ENCODE data around the gene CDADC1. TPM values are rescaled to one million over a fixed set of nuclear protein-coding genes. Genes with fewer than 3 reads are reported as not detected.
A peak's percentile ranks its signal among the peaks of the same experiment; 100 is the strongest.
"Not testable (repeated sequence)": the region's sequence is repeated elsewhere in the genome, so short reads cannot be mapped to it uniquely, and the experiment has no call there.

Gene CDADC1
- total and polyA plus RNA-seq, 5 donors from 2014 or later: 8.7 to 16.7 (median 10.9) TPM

DNA sequence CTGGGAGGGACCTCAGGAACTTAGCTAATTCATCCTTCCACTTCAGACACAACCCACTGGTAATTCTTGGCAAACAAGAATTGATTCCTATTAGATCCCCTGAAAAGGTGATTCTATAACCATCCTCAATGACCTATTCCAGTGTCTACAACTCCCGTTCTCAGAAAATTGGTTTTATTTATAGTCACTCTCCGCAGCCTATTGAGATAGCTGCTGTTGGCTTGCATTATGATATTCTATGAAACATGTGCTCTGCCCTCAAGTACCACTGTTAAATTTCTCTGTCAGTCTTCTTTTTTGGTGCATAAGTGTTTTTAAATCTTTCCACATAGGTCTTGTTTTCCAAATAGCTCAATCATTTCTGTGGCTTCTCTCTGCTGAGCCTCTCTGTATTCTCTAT lies 75.0 kb downstream of the CDADC1 start:
- DNase-seq: no peak
- H3K27ac Mint-ChIP-seq: no peak overlapping the region
- Histone ChIP-seq H3K36me3 (ENCODE audit: control insufficient read depth, insufficient read depth, low read length) (no peaks in the 10 kb centered on the region), H3K27me3 (ENCODE audit: control insufficient read depth, insufficient read depth, low read length) (no peaks in the 10 kb centered on the region), H3K9me3 (ENCODE audit: control insufficient read depth in 2 of 2, low read length in 2 of 2) (no peaks in the 10 kb centered on the region), H3K4me1 (ENCODE audit: control insufficient read depth, insufficient read depth, low read length, poor library complexity, severe bottlenecking) (no peaks in the 10 kb centered on the region), H3K4me3 (ENCODE audit: low read depth, low read length) (no peak overlapping the region), H3K27ac (ENCODE audit: insufficient read depth, low read length, poor library complexity, severe bottlenecking) (no peak overlapping the region)
- peaks cover 7 to 12% (median 8%) of the 10 kb centered on the region in 4 donors for H3K4me1 Mint-ChIP-seq
- H3K27me3 Mint-ChIP-seq: no peaks in the 10 kb centered on the region
- no peaks in the 10 kb centered on the region for H3K9me3 Mint-ChIP-seq
- no peak overlapping the region for H3K4me3 Mint-ChIP-seq
- H3K36me3 Mint-ChIP-seq: peaks cover 14% of the 10 kb centered on the region
- no peak for ATAC-seq (ENCODE audit: low read depth in 2 of 2)

DNA sequence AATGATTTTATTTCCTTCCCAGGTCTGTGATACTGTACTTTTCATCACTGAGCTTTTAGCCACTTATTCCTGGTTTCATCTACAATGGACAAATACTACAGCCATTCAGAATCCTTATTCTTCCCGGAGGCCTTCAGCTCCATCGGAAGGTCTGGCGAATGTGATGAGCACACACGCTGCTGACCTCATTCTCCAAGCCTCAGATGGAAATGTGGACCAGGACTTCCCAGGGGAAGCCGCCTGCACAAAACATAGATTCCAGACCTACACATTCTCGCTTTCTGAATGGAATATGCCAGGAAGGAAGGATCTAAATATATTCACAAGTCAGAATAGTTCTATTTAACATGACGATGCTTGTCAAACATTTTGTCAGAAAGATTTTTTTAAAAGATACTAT lies 75.6 kb downstream of the CDADC1 start:
- Histone ChIP-seq H3K27me3 (ENCODE audit: control insufficient read depth, insufficient read depth, low read length) (no peaks in the 10 kb centered on the region), H3K9me3 (ENCODE audit: control insufficient read depth in 2 of 2, low read length in 2 of 2) (no peaks in the 10 kb centered on the region), H3K36me3 (ENCODE audit: control insufficient read depth, insufficient read depth, low read length) (no peaks in the 10 kb centered on the region), H3K27ac (ENCODE audit: insufficient read depth, low read length, poor library complexity, severe bottlenecking) (no peak overlapping the region), H3K4me1 (ENCODE audit: control insufficient read depth, insufficient read depth, low read length, poor library complexity, severe bottlenecking) (no peaks in the 10 kb centered on the region), H3K4me3 (ENCODE audit: low read depth, low read length) (no peak overlapping the region)
- H3K27ac Mint-ChIP-seq: no peak overlapping the region
- no peaks in the 10 kb centered on the region for H3K27me3 Mint-ChIP-seq
- DNase-seq (no peak), ATAC-seq (ENCODE audit: low read depth in 2 of 2) (no peak)
- no peak overlapping the region for H3K4me3 Mint-ChIP-seq
- H3K9me3 Mint-ChIP-seq: no peaks in the 10 kb centered on the region
- H3K4me1 Mint-ChIP-seq: peaks cover 7 to 12% (median 8%) of the 10 kb centered on the region in 4 donors
- peaks cover 10% of the 10 kb centered on the region for H3K36me3 Mint-ChIP-seq

DNA sequence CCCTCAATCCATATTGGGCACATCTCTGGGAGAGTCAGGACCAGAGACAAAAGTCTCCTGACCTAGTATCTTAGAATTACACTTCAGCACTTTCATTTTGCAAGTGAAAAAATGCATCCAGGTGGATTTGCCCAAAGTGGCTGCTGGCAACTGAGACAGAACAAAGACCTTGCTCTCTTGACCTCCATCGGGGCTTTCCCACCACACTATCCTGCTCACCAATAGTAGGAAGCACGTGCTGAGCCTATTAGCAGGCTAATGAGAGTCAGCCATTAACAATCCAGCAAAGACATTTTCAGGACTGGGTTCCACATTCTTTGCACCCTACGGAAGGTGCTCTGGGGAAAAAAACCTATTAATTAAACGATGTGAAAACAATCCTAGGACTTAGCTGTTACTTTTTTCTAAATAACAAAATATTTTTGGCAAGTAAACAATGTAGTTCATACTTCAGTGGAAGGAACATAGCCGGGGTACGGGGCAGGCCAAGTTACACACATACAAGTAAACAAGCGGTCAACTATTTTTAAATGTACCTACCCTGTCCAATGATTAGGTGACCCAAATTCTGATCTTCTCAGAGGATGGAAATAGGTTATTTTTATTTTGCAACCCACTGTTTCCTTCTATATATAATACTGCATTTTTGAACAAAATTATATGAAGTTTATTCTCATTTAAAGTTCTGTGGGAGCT lies 78.6 kb downstream of the CDADC1 start:
- H3K36me3 ChIP-seq (ENCODE audit: control insufficient read depth, insufficient read depth, low read length): no peaks in the 10 kb centered on the region
- no peak for DNase-seq
- no peak for ATAC-seq (ENCODE audit: low read depth in 2 of 2)
- no peak overlapping the region for H3K27ac ChIP-seq (ENCODE audit: insufficient read depth, low read length, poor library complexity, severe bottlenecking)
- H3K4me1 Mint-ChIP-seq: peaks cover 0 to 3% (median 1%) of the 10 kb centered on the region in 4 donors
- H3K27ac Mint-ChIP-seq: no peak overlapping the region
- H3K36me3 Mint-ChIP-seq: peaks cover 16% of the 10 kb centered on the region
- no peaks in the 10 kb centered on the region for H3K9me3 Mint-ChIP-seq
- H3K27me3 ChIP-seq (ENCODE audit: control insufficient read depth, insufficient read depth, low read length): no peaks in the 10 kb centered on the region
- no peaks in the 10 kb centered on the region for H3K9me3 ChIP-seq (ENCODE audit: control insufficient read depth in 2 of 2, low read length in 2 of 2)
- no peak overlapping the region for H3K4me3 ChIP-seq (ENCODE audit: low read depth, low read length)
- no peak overlapping the region for H3K4me3 Mint-ChIP-seq
- no peaks in the 10 kb centered on the region for H3K4me1 ChIP-seq (ENCODE audit: control insufficient read depth, insufficient read depth, low read length, poor library complexity, severe bottlenecking)
- no peaks in the 10 kb centered on the region for H3K27me3 Mint-ChIP-seq

DNA sequence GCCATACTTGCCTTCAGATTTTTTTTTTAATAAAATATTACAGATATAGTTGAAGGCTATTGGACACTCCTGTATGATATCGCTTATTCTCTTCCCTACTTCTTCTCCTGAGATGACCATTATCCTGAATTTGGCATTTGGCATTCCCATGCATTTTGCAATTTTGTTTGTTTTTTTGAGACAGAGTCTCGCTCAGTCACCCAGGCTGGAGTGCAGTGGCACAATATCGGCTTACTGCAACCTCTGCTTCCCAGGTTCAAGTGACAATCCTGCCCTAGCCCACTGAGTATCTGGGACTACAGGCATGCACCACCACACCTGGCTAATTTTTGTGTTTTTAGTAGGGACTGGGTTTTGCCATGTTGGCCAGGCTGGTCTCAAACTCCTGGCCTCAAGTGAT lies 79.4 kb downstream of the CDADC1 start:
- H3K9me3 ChIP-seq (ENCODE audit: control insufficient read depth in 2 of 2, low read length in 2 of 2); H3K27me3 ChIP-seq (ENCODE audit: control insufficient read depth, insufficient read depth, low read length); H3K4me3 ChIP-seq (ENCODE audit: low read depth, low read length); H3K4me3 Mint-ChIP-seq; DNase-seq; H3K36me3 ChIP-seq (ENCODE audit: control insufficient read depth, insufficient read depth, low read length); H3K27me3 Mint-ChIP-seq; ATAC-seq (ENCODE audit: low read depth in 2 of 2); H3K27ac ChIP-seq (ENCODE audit: insufficient read depth, low read length, poor library complexity, severe bottlenecking); H3K4me1 Mint-ChIP-seq; H3K9me3 Mint-ChIP-seq; H3K4me1 ChIP-seq (ENCODE audit: control insufficient read depth, insufficient read depth, low read length, poor library complexity, severe bottlenecking); H3K27ac Mint-ChIP-seq: not testable (repeated sequence)
- peaks cover 20% of the 10 kb centered on the region for H3K36me3 Mint-ChIP-seq

DNA sequence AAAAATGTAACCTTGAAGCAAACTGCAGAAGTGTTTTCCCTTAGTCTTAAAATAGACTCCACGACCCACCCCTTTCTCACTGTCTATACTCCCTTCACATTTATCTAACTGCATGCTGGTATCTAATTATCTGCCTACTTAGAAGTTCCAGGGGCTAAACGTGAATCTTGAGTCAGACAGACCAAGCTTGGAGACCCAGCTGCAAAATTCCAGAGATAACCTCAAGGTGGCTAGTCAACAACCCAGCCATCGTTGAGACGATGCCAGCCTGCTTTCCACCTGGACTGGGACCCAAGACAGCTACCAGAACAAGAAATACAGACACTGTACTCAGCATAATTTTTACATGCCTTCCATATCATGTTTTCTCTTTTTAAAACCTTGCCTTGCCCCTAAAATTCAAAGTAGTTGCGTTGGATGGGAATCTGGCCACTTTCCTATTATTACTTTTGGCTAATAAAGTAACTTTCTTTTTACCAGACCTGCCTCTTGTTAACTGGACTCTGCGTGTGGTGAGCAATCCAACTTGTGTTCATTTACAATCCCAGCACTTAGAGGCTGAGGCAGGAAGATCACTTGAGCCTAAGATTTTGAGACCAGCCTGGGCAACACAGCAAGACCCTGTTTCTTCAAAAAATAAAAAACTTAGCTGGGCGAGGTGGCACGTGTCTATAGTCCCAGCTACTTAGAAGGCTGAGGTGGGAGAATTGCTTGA lies 82.3 kb downstream of the CDADC1 start:
- Histone ChIP-seq H3K4me3 (ENCODE audit: low read depth, low read length) (no peak overlapping the region), H3K27me3 (ENCODE audit: control insufficient read depth, insufficient read depth, low read length) (no peaks in the 10 kb centered on the region), H3K4me1 (ENCODE audit: control insufficient read depth, insufficient read depth, low read length, poor library complexity, severe bottlenecking) (no peaks in the 10 kb centered on the region), H3K36me3 (ENCODE audit: control insufficient read depth, insufficient read depth, low read length) (no peaks in the 10 kb centered on the region), H3K27ac (ENCODE audit: insufficient read depth, low read length, poor library complexity, severe bottlenecking) (no peak overlapping the region), H3K9me3 (ENCODE audit: control insufficient read depth in 2 of 2, low read length in 2 of 2) (no peaks in the 10 kb centered on the region)
- Mint-ChIP-seq H3K27me3 (no peaks in the 10 kb centered on the region), H3K27ac (peak overlapping the region in 1 of 3 donors; percentile 64), H3K36me3 (peaks cover 18% of the 10 kb centered on the region), H3K4me1 (no peaks in the 10 kb centered on the region), H3K4me3 (no peak overlapping the region), H3K9me3 (no peaks in the 10 kb centered on the region)
- no peak for ATAC-seq (ENCODE audit: low read depth in 2 of 2)
- no peak for DNase-seq

DNA sequence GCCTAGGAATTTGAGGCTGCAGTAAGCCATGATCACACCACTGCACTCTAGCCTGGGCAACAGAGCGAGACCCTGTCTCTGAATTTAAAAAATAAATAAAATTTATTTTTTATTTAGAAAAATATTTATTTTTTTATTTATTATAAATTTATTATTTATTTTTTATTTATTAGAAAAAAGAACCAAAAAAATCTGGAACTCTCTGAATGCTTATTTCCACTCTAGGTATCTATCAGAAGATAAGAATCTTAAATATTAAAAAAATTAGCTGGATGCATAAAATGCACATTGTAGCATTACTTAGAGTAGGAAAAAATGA lies 82.8 kb downstream of the CDADC1 start:
- Histone ChIP-seq H3K4me3 (ENCODE audit: low read depth, low read length) (no peak overlapping the region), H3K27ac (ENCODE audit: insufficient read depth, low read length, poor library complexity, severe bottlenecking) (no peak overlapping the region), H3K27me3 (ENCODE audit: control insufficient read depth, insufficient read depth, low read length) (no peaks in the 10 kb centered on the region), H3K9me3 (ENCODE audit: control insufficient read depth in 2 of 2, low read length in 2 of 2) (no peaks in the 10 kb centered on the region), H3K4me1 (ENCODE audit: control insufficient read depth, insufficient read depth, low read length, poor library complexity, severe bottlenecking) (no peaks in the 10 kb centered on the region), H3K36me3 (ENCODE audit: control insufficient read depth, insufficient read depth, low read length) (no peaks in the 10 kb centered on the region)
- H3K36me3 Mint-ChIP-seq: peaks cover 18% of the 10 kb centered on the region
- H3K4me3 Mint-ChIP-seq: no peak overlapping the region
- H3K4me1 Mint-ChIP-seq: no peaks in the 10 kb centered on the region
- no peaks in the 10 kb centered on the region for H3K27me3 Mint-ChIP-seq
- no peaks in the 10 kb centered on the region for H3K9me3 Mint-ChIP-seq
- ATAC-seq (ENCODE audit: low read depth in 2 of 2) (no peak), DNase-seq (no peak)
- no peak overlapping the region for H3K27ac Mint-ChIP-seq

DNA sequence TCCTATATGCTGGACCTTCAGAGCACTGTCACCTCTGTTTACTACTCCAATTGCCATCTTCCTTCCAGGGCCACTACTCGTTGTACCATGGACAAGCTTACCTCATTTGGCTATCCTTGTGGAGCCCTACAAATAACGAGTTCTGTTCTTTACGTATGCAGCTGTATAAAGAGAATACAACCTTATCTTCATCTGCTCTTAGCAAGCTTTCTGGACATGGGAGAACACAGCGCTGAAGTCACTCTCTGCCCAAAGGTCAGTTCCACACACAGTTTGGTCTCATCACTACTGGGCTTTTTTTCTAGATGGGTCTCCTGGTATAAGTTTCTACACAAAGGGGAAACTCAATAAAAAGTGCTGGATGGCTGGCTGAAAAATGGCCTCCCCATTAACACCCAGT lies 88.9 kb downstream of the CDADC1 start:
- Histone ChIP-seq H3K4me1 (ENCODE audit: control insufficient read depth, insufficient read depth, low read length, poor library complexity, severe bottlenecking) (no peaks in the 10 kb centered on the region), H3K27ac (ENCODE audit: insufficient read depth, low read length, poor library complexity, severe bottlenecking) (no peak overlapping the region), H3K4me3 (ENCODE audit: low read depth, low read length) (no peak overlapping the region), H3K9me3 (ENCODE audit: control insufficient read depth in 2 of 2, low read length in 2 of 2) (no peaks in the 10 kb centered on the region), H3K27me3 (ENCODE audit: control insufficient read depth, insufficient read depth, low read length) (no peaks in the 10 kb centered on the region), H3K36me3 (ENCODE audit: control insufficient read depth, insufficient read depth, low read length) (no peaks in the 10 kb centered on the region)
- no peak for ATAC-seq (ENCODE audit: low read depth in 2 of 2)
- Mint-ChIP-seq H3K4me3 (no peak overlapping the region), H3K9me3 (no peaks in the 10 kb centered on the region), H3K27me3 (no peaks in the 10 kb centered on the region), H3K36me3 (peaks cover 10% of the 10 kb centered on the region), H3K27ac (no peak overlapping the region), H3K4me1 (no peaks in the 10 kb centered on the region)
- DNase-seq: no peak

DNA sequence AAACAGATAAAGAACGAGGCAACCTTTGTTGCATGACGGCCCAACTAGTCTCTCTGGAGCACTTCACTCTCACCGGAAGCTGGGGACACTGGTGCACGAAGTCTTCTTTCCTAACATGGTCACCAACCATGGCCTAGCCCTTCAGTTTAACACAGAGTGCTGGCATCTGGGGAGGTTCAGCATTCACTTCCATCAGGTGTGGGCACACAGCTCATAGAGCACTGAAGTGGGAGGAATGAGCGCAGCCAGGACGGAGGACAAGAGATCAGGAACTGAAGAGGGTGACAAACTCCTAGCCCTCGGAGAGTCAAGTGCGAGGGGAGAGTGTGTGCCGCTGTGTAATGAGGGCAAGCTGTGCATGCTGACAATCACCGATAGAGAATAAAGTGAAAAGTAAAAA lies 92.4 kb downstream of the CDADC1 start:
- no peaks in the 10 kb centered on the region for H3K27me3 ChIP-seq (ENCODE audit: control insufficient read depth, insufficient read depth, low read length)
- DNase-seq (no peak), ATAC-seq (ENCODE audit: low read depth in 2 of 2) (no peak)
- Mint-ChIP-seq H3K4me1 (peaks cover 0 to 10% (median 5%) of the 10 kb centered on the region in 4 donors), H3K9me3 (no peaks in the 10 kb centered on the region), H3K36me3 (peaks cover 14% of the 10 kb centered on the region), H3K4me3 (no peak overlapping the region), H3K27me3 (no peaks in the 10 kb centered on the region), H3K27ac (peak overlapping the region in 2 of 3 donors; percentile 48 to 69)
- H3K27ac ChIP-seq (ENCODE audit: insufficient read depth, low read length, poor library complexity, severe bottlenecking): no peak overlapping the region
- no peaks in the 10 kb centered on the region for H3K4me1 ChIP-seq (ENCODE audit: control insufficient read depth, insufficient read depth, low read length, poor library complexity, severe bottlenecking)
- no peaks in the 10 kb centered on the region for H3K36me3 ChIP-seq (ENCODE audit: control insufficient read depth, insufficient read depth, low read length)
- no peaks in the 10 kb centered on the region for H3K9me3 ChIP-seq (ENCODE audit: control insufficient read depth in 2 of 2, low read length in 2 of 2)
- H3K4me3 ChIP-seq (ENCODE audit: low read depth, low read length): no peak overlapping the region
